IPS-15b (cell line): ENCODE measurements around the gene UBE2F.

Source experiments
- H3K27me3 ChIP-seq: one replicate; pipeline ENCODE4 v1.6.1; 2013; ENCODE audit warnings: low read length; ENCODE audit not compliant: control insufficient read depth, insufficient read depth
- H3K36me3 ChIP-seq: one replicate; pipeline ENCODE4 v1.6.1; 2013; ENCODE audit warnings: low read length; ENCODE audit not compliant: control insufficient read depth, insufficient read depth
- H3K4me1 ChIP-seq: one replicate; pipeline ENCODE4 v1.6.1; 2013; ENCODE audit warnings: mild to moderate bottlenecking, low read length; ENCODE audit not compliant: control insufficient read depth, insufficient read depth
- H3K4me3 ChIP-seq: one replicate; pipeline ENCODE4 v1.5.1; 2013; ENCODE audit warnings: low read depth, low read length
- H3K9ac ChIP-seq: one replicate; pipeline ENCODE4 v1.6.1; 2013; ENCODE audit warnings: low read depth, mild to moderate bottlenecking, low read length
- H3K9me3 ChIP-seq: one replicate; pipeline ENCODE4 v1.6.1; 2013; ENCODE audit warnings: mild to moderate bottlenecking, low read length; ENCODE audit not compliant: control insufficient read depth, insufficient read depth

The UBE2F gene

GRCh38 chr2:237982039-237982725 lies 15.4 kb downstream of the UBE2F start:
- H3K27me3 ChIP-seq = no peaks in the 10 kb centered on the region
- H3K9me3 ChIP-seq = no peaks in the 10 kb centered on the region
- peaks cover 13% of the 10 kb centered on the region for H3K36me3 ChIP-seq
- H3K4me1 ChIP-seq = peaks cover 4% of the 10 kb centered on the region
- H3K9ac ChIP-seq = no peak overlapping the region
- no peak overlapping the region for H3K4me3 ChIP-seq

DNA sequence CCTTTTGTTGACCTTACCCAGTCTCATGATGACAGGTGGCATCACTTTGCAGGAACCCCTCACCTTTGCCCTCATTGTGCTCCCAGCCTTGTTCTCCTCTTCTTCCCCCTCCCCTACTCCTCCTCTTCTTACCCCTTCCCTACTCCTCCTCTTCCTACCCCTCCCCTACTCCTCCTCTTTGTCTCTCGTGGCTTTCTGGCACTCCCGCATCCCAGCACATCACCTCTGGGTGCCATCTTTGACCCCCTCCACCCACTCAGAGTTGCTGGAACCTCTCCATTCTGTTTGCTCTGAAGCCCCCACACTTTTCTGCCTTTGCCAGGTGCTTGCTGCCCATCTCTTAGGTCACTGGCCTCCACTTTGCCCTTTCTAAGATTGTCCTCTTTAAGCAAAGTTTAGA lies 17.1 kb downstream of the UBE2F start:
- Histone ChIP-seq H3K36me3 (peaks cover 13% of the 10 kb centered on the region), H3K9ac (no peak overlapping the region)

DNA sequence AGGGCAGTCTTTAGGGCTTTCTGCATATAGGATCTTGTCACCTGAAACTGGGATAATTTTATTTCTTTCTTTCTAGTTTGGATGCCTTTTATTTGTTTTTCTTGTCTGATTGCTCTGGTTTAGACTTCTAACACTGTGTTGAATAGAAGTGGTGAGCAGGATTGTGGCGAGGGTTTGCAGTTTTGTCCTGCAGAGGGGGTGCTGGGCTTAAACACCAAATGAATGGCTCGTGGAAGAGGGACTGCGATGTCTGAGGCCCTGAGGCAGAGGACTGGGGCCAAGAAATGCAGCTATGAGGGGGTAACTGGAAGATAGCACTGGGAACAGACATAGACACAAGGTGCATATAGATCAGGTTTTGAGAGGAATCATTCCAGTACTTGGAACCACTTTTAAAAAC lies 20.5 kb downstream of the UBE2F start:
- Histone ChIP-seq H3K36me3 (peaks cover under 1% of the 10 kb centered on the region), H3K4me1 (peaks cover 4% of the 10 kb centered on the region), H3K9ac (no peak overlapping the region), H3K27me3 (no peaks in the 10 kb centered on the region), H3K9me3 (no peaks in the 10 kb centered on the region), H3K4me3 (no peak overlapping the region)

More for the DNA sequence above, 17.1 kb downstream of the UBE2F start:
- no peaks in the 10 kb centered on the region for H3K27me3 ChIP-seq
- no peak overlapping the region for H3K4me3 ChIP-seq
- peaks cover 4% of the 10 kb centered on the region for H3K4me1 ChIP-seq
- no peaks in the 10 kb centered on the region for H3K9me3 ChIP-seq

- Histone ChIP-seq H3K9ac (no peak overlapping the region), H3K36me3 (no peaks in the 10 kb centered on the region), H3K27me3 (no peaks in the 10 kb centered on the region), H3K9me3 (no peaks in the 10 kb centered on the region), H3K4me1 (no peaks in the 10 kb centered on the region), H3K4me3 (no peak overlapping the region)
These were observed 26.9 kb downstream of the UBE2F start for GRCh38 chr2:237993701-237994100.

- no peak overlapping the region for H3K9ac ChIP-seq
- no peak overlapping the region for H3K4me3 ChIP-seq
- no peaks in the 10 kb centered on the region for H3K27me3 ChIP-seq
- H3K36me3 ChIP-seq = no peaks in the 10 kb centered on the region
- no peaks in the 10 kb centered on the region for H3K4me1 ChIP-seq
- H3K9me3 ChIP-seq = no peaks in the 10 kb centered on the region
These were observed 28.2 kb downstream of the UBE2F start for GRCh38 chr2:237995036-237995435.

GRCh38 chr2:237996021-237996593 lies 29.3 kb downstream of the UBE2F start:
- Histone ChIP-seq H3K9me3 (no peaks in the 10 kb centered on the region), H3K36me3 (no peaks in the 10 kb centered on the region), H3K4me1 (no peaks in the 10 kb centered on the region), H3K4me3 (no peak overlapping the region), H3K27me3 (no peaks in the 10 kb centered on the region), H3K9ac (no peak overlapping the region)

- Histone ChIP-seq H3K36me3 (no peaks in the 10 kb centered on the region), H3K27me3 (no peaks in the 10 kb centered on the region), H3K4me1 (no peaks in the 10 kb centered on the region), H3K9me3 (no peaks in the 10 kb centered on the region), H3K9ac (no peak overlapping the region), H3K4me3 (no peak overlapping the region)
These were observed 30.7 kb downstream of the UBE2F start for GRCh38 chr2:237997521-237997920.

GRCh38 chr2:237998530-237998929 lies 31.7 kb downstream of the UBE2F start:
- H3K27me3 ChIP-seq = no peaks in the 10 kb centered on the region
- H3K4me1 ChIP-seq = no peaks in the 10 kb centered on the region
- H3K36me3 ChIP-seq = no peaks in the 10 kb centered on the region
- H3K4me3 ChIP-seq = no peak overlapping the region
- no peak overlapping the region for H3K9ac ChIP-seq
- no peaks in the 10 kb centered on the region for H3K9me3 ChIP-seq

GRCh38 chr2:238003234-238004031 lies 36.6 kb downstream of the UBE2F start:
- H3K36me3 ChIP-seq = no peaks in the 10 kb centered on the region
- H3K4me3 ChIP-seq = no peak overlapping the region
- no peaks in the 10 kb centered on the region for H3K9me3 ChIP-seq

GRCh38 chr2:238004077-238004830 lies 37.4 kb downstream of the UBE2F start:
- H3K4me1 ChIP-seq = no peaks in the 10 kb centered on the region
- no peaks in the 10 kb centered on the region for H3K9me3 ChIP-seq
- no peaks in the 10 kb centered on the region for H3K27me3 ChIP-seq
- no peaks in the 10 kb centered on the region for H3K36me3 ChIP-seq
- no peak overlapping the region for H3K9ac ChIP-seq
- H3K4me3 ChIP-seq = no peak overlapping the region

More at GRCh38 chr2:238003234-238004031, 36.6 kb downstream of the UBE2F start:
- no peak overlapping the region for H3K9ac ChIP-seq
- no peaks in the 10 kb centered on the region for H3K27me3 ChIP-seq
- no peaks in the 10 kb centered on the region for H3K4me1 ChIP-seq

GRCh38 chr2:238005528-238005927 lies 38.7 kb downstream of the UBE2F start:
- Histone ChIP-seq H3K4me1 (no peaks in the 10 kb centered on the region), H3K9ac (no peak overlapping the region), H3K27me3 (no peaks in the 10 kb centered on the region), H3K4me3 (no peak overlapping the region), H3K9me3 (no peaks in the 10 kb centered on the region), H3K36me3 (no peaks in the 10 kb centered on the region)
